Measurements from ENCODE around the gene DENND6B. TPM values are rescaled to one million over a fixed set of nuclear protein-coding genes. Genes with fewer than 3 reads are reported as not detected.
A peak's percentile ranks its signal among the peaks of the same experiment; 100 is the strongest.

Gene DENND6B
- total RNA-seq, 6 donors from 2014 or later: 9.5 to 24.1 (median 12.7) TPM

DNA sequence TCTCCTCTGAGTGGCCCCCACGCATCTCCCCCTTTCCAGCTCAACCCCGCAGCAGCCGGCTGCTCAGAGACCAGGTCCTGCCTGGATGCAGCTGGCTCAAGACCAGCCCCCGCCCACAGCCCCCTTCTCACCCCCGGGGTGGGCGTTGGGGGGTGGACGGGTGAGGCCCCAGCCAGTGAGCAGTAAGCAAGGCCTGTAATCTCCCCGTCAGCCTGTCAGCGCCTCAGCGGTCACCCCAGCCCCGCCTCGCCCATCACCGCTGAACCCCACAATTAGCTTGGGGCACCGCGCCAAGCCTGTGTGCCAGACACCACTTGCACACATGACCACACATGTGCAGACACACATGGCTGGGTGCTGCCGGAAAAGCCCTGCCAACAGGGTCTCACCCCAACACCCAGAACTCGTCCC lies 25.2 kb downstream of the DENND6B start:
- ATAC-seq (ENCODE audit: low FRiP score in 2 of 2): no peak
- 49 to 57% methylated on average over 2 to 16 of the region's 17 CpGs for WGBS, 2 donors
- no peaks in the 10 kb centered on the region for H3K27me3 ChIP-seq
- peaks cover 0 to 3% (median 0%) of the 10 kb centered on the region in 4 donors for H3K36me3 ChIP-seq
- DNase-seq: peak in 1 of 2 donors; percentile 79
- H3K4me1 ChIP-seq: peaks cover 90 to 100% (median 97%) of the 10 kb centered on the region in 4 donors
- H3K4me3 ChIP-seq: peak overlapping the region in 1 of 4 donors; percentile 16
- TF ChIP-seq, protein P1, sequence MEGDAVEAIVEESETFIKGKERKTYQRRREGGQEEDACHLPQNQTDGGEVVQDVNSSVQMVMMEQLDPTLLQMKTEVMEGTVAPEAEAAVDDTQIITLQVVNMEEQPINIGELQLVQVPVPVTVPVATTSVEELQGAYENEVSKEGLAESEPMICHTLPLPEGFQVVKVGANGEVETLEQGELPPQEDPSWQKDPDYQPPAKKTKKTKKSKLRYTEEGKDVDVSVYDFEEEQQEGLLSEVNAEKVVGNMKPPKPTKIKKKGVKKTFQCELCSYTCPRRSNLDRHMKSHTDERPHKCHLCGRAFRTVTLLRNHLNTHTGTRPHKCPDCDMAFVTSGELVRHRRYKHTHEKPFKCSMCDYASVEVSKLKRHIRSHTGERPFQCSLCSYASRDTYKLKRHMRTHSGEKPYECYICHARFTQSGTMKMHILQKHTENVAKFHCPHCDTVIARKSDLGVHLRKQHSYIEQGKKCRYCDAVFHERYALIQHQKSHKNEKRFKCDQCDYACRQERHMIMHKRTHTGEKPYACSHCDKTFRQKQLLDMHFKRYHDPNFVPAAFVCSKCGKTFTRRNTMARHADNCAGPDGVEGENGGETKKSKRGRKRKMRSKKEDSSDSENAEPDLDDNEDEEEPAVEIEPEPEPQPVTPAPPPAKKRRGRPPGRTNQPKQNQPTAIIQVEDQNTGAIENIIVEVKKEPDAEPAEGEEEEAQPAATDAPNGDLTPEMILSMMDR (IDR thresholded peaks at IDR 0.05): no peak
- TF ChIP-seq POLR2A (IDR thresholded peaks at IDR 0.05): no peak
- TF ChIP-seq EP300 (IDR thresholded peaks at IDR 0.05): no peak
- TF ChIP-seq POLR2AphosphoS5 (IDR thresholded peaks at IDR 0.05): no peak
- peak overlapping the region; percentile 84 to 95 (median 94) for H3K27ac ChIP-seq
- no peaks in the 10 kb centered on the region for H3K9me3 ChIP-seq

DNA sequence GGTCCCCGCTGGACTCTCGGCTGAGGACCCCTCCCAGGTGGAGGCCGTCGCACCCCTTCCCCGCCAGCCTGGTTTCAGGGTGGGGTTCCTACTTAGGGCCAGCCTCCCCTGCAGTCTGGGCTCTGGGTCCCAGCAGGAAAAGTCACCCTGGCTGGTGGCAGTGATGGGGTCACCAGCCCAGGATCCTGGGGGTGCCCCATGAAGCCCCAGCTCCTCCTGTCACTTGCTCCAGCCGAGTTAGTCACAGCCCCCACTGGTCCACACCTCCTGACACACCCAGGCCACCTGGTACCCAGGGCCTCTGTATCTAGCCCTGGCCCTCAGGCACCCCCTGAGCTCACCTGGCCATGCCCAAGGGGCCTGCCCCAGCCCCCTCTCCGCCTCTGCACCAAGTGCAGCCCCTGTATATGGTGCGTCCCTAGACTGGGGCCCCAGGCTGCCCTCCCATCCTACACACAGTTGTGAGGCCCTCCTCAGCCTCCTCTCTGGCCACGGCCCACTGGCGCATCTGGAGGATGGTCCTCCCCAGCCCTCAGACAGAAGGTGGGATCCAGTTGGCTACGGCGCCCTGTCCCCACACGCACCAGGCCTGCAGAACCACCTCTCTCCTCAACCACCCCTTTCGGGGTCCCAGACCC lies 26.1 kb downstream of the DENND6B start:
- no peaks in the 10 kb centered on the region for H3K9me3 ChIP-seq
- peak overlapping the region in 3 of 4 donors; percentile 94 to 95 (median 94) for H3K27ac ChIP-seq
- no peaks in the 10 kb centered on the region for H3K27me3 ChIP-seq
- WGBS, 2 donors: 76 to 85% methylated on average over 4 to 14 of the region's 14 CpGs
- peaks cover 93 to 97% (median 93%) of the 10 kb centered on the region in 4 donors for H3K4me1 ChIP-seq
- peaks cover 0 to 3% (median 0%) of the 10 kb centered on the region in 4 donors for H3K36me3 ChIP-seq
- DNase-seq (peak in 1 of 2 donors; percentile 55), ATAC-seq (ENCODE audit: low FRiP score in 2 of 2) (no peak)
- TF ChIP-seq, protein P1 (IDR thresholded peaks at IDR 0.05): no peak
- no peak for TF ChIP-seq POLR2A (IDR thresholded peaks at IDR 0.05)
- no peak for TF ChIP-seq POLR2AphosphoS5 (IDR thresholded peaks at IDR 0.05)
- TF ChIP-seq EP300 (IDR thresholded peaks at IDR 0.05): no peak
- peak overlapping the region in 2 of 4 donors; percentile 43 to 46 for H3K4me3 ChIP-seq

DNA sequence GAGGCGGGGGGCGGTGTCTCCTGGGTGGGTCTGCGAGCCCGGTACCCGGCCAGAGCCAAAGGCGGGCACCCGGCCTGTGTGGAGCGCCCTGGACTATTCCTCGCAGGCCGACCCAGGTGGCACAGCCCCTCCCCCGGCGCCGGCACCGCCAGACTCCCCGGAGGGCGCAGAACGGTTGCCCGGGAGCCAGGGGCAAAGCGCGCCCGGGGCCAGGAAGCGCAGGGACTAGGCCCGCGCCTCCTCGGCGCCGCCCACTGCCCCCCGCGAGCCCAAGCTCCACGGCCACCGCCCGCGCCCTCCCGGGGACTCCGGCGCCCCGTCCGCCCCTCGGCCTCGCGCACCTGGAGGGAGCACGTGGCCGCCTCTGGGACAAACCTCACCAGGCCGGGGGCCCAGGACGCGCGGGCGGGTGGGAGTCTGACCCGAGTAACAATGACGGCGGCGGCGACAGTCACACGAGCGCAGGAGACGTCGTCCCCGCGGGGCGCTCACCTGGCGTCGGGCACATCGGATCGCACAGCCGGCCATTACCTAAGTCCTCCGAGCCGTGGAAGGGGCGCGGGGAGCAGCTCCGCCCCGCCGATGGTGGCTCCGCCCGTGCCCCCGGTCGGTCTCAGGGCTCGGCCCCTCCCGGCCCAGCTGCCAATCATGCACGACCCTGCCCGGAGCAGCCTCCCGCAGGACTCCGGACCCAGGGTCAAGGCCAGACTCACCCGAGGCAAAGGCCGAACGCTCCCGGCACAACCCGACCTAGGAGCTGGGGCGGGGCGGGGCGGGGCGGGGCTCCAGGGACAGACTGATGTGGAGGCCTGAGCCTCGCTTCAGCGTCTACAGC lies 26.8 kb downstream of the DENND6B start:
- Histone ChIP-seq H3K27me3 (no peaks in the 10 kb centered on the region), H3K27ac (peak overlapping the region; percentile 58 to 94 (median 88)), H3K36me3 (peaks cover 0 to 3% (median 0%) of the 10 kb centered on the region in 4 donors), H3K4me1 (peaks cover 86 to 92% (median 88%) of the 10 kb centered on the region in 4 donors), H3K4me3 (peak overlapping the region; percentile 21 to 46 (median 40)), H3K9me3 (no peaks in the 10 kb centered on the region)
- no peak for TF ChIP-seq POLR2AphosphoS5 (IDR thresholded peaks at IDR 0.05)
- TF ChIP-seq, protein P1 (IDR thresholded peaks at IDR 0.05): no peak
- DNase-seq (peak in 1 of 2 donors; percentile 87), ATAC-seq (ENCODE audit: low FRiP score in 2 of 2) (no peak)
- WGBS, 2 donors: 46 to 53% methylated on average over 30 to 46 of the region's 93 CpGs

DNA sequence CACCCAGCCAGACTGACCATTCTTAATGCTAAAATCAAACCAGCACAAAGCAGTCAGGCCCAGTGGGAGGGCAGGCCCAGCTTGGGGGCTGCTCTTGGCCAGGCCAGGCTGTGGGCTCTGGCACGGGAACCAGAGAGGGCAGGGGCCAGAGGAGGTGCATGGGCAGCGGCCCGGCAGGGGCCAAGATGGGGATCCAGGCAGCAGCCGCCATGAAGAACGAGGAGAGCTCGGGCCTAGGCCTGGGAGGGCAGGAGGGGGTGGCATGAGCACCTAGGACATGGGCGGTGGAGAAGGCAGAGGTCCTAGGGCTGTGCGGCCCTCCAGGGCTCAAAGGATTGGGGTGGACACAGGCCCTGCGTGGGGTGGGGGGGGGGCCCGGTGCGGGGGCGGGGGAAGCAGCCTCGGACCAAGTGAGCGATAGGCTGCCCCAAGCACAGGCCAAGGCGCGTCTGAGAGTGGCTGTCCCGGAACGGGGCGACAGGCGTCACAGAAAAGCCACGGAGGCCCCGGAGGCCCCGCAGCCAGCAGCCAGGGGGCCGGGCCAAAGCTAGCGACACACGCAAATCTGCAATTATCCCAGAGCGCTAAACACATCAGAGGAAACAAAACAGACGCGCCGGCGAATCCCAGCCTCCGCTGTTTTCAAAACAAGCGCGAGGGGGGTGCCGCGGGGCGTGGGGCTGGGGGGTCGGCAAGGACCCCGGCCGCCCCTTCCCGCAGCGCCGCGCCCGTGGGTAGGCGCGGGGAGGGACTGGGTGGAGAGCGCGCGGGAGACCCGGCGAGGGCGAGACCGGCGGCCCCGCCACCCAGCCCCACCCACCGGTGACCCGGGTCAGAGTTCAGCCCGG lies 27.7 kb downstream of the DENND6B start:
- Histone ChIP-seq H3K27me3 (no peaks in the 10 kb centered on the region), H3K36me3 (peaks cover 0 to 3% (median 0%) of the 10 kb centered on the region in 4 donors), H3K9me3 (no peaks in the 10 kb centered on the region), H3K4me3 (peak overlapping the region; percentile 21 to 46 (median 40)), H3K4me1 (peaks cover 85 to 90% (median 88%) of the 10 kb centered on the region in 4 donors), H3K27ac (peak overlapping the region; percentile 58 to 94 (median 88))
- TF ChIP-seq, protein P1 (IDR thresholded peaks at IDR 0.05): no peak
- no peak for TF ChIP-seq EP300 (IDR thresholded peaks at IDR 0.05)
- TF ChIP-seq POLR2A (IDR thresholded peaks at IDR 0.05): no peak
- TF ChIP-seq POLR2AphosphoS5 (IDR thresholded peaks at IDR 0.05): no peak
- 22 to 35% methylated on average over 21 to 56 of the region's 59 CpGs for WGBS, 2 donors
- DNase-seq: peak in 1 of 2 donors; percentile 68
- no peak for ATAC-seq (ENCODE audit: low FRiP score in 2 of 2)
